ENCODE data around the gene TSLP. TPM values are rescaled to one million over a fixed set of nuclear protein-coding genes. Genes with fewer than 3 reads are reported as not detected.

The TSLP gene
- 1 to 10 TPM in 2 of 4 donors, under 1 TPM in 1, not detected in 1; 0.76 to 1.7 (median 1.2) TPM for total RNA-seq

DNA sequence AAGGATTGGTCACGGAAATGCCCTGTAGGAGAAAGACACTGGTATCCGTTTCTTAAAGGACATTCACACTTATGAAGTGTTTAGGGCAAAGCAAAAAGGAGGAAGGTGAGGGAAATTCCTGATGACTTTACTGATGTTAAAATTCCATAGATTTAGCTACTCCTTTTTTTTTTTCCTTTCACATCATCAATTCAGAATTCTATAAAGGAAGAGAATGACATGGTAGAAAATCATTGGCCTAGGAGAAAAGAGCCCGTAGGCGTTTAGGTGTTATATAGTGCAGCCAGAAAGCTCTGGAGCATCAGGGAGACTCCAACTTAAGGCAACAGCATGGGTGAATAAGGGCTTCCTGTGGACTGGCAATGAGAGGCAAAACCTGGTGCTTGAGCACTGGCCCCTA is at the start of gene TSLP:
Gene TSLP (plus strand): TSS at position 301 of the 400 bp plus-strand sequence. CDS start 178 bp downstream, outside the sequence.
- DNase-seq = no peak
- no peaks in the 10 kb centered on the region for H3K4me1 ChIP-seq
- intact Hi-C loops (cut with DNase I; ENCODE audit: low total_unique reads) = no loop called here
- H3K36me3 ChIP-seq = no peaks in the 10 kb centered on the region
- peaks cover 0 to 15% of the 10 kb centered on the region in 2 donors for H3K27me3 ChIP-seq
- H3K4me3 ChIP-seq = peak within 1 kb of the TSS in 1 of 2 donors; percentile 34
- TF ChIP-seq CTCF (IDR thresholded peaks at IDR 0.05) = no peak
- no peak for TF ChIP-seq POLR2A (IDR thresholded peaks at IDR 0.05)
- no peaks in the 10 kb centered on the region for H3K9me3 ChIP-seq
- H3K27ac ChIP-seq = no peak within 1 kb of the TSS

- intact Hi-C loops (cut with DNase I; ENCODE audit: low total_unique reads) = no loop called here
- H3K9me3 ChIP-seq = no peaks in the 10 kb centered on the region
- H3K27ac ChIP-seq = no peak overlapping the region
- no peak for DNase-seq
- H3K27me3 ChIP-seq = no peaks in the 10 kb centered on the region
- H3K4me3 ChIP-seq = no peak overlapping the region
- H3K4me1 ChIP-seq = no peaks in the 10 kb centered on the region
- no peaks in the 10 kb centered on the region for H3K36me3 ChIP-seq
- TF ChIP-seq POLR2A (IDR thresholded peaks at IDR 0.05) (no peak), CTCF (IDR thresholded peaks at IDR 0.05) (no peak)
Observed at GRCh38 chr5:111022301-111022700, 49.2 kb upstream of the TSLP start.

- no peak for TF ChIP-seq CTCF (IDR thresholded peaks at IDR 0.05)
- no peak for TF ChIP-seq POLR2A (IDR thresholded peaks at IDR 0.05)
- no peaks in the 10 kb centered on the region for H3K36me3 ChIP-seq
- intact Hi-C loops (cut with DNase I; ENCODE audit: low total_unique reads) = no loop called here
- no peak overlapping the region for H3K27ac ChIP-seq
- no peaks in the 10 kb centered on the region for H3K9me3 ChIP-seq
- H3K4me1 ChIP-seq = no peaks in the 10 kb centered on the region
- H3K4me3 ChIP-seq = no peak overlapping the region
- no peaks in the 10 kb centered on the region for H3K27me3 ChIP-seq
- no peak for DNase-seq
Observed at GRCh38 chr5:111028865-111029264, 42.6 kb upstream of the TSLP start.

DNA sequence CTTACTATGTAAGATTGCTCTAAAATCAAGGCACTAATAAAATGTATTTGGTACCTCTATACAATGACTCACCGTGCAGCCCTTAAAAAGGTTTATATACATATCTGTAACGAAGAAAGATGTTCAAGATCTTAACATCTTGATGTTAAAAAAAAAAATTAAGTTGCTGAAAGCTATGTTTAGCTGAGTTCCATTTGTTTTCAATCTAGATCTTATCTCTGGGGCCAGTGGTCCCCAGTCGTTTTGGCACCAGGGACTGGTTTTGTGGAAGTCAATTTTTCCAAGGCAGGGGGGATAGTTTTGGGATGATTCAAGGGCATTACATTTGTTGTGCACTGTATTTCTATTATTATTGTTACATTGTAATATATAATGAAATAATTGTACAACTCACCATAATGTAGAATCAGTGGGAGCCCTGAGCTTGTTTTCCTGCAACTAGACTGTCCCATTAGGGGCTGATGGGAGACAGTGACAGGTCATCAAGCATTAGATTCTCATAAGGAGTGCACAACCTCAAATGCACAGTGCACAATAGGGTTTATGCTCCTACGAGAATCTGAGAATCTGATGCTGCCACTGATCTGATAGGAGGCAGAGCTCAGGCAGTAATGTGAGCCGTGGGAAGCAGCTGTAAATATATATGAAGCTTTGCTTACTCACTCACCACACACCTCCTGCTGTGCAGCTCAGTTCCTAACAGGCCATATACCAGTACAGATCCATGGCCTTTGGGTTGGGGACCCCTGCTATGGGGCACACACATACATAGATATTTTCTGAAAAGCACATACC is 27.6 kb upstream of the TSLP start:
- Histone ChIP-seq H3K27ac (no peak overlapping the region), H3K4me3 (no peak overlapping the region), H3K36me3 (no peaks in the 10 kb centered on the region), H3K9me3 (no peaks in the 10 kb centered on the region), H3K27me3 (no peaks in the 10 kb centered on the region), H3K4me1 (no peaks in the 10 kb centered on the region)
- intact Hi-C loops (cut with DNase I; ENCODE audit: low total_unique reads) = no loop called here
- TF ChIP-seq CTCF (IDR thresholded peaks at IDR 0.05) (no peak), POLR2A (IDR thresholded peaks at IDR 0.05) (no peak)
- DNase-seq = no peak

DNA sequence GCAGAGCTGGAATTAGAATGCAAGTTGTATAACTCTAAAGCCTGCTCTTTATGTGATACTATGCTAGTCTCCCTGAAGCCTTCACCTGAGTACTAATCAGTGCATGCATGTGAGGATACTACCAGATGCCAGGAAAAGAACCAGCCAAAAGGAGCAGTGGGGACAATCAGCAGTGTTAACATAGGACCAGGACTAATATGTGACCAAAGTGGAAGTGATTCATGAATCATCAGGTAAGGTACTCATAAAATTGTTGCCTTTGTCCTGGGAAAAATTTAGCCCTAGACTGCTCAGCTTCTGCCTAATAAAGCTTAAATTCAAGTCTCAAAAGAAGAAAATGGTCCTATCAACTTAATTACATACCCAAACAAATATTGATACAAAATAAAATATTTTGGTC is 13.4 kb upstream of the TSLP start:
- Histone ChIP-seq H3K4me3 (no peak overlapping the region), H3K36me3 (no peaks in the 10 kb centered on the region), H3K27me3 (no peaks in the 10 kb centered on the region), H3K27ac (no peak overlapping the region), H3K9me3 (no peaks in the 10 kb centered on the region), H3K4me1 (no peaks in the 10 kb centered on the region)
- no peak for TF ChIP-seq CTCF (IDR thresholded peaks at IDR 0.05)
- no peak for TF ChIP-seq POLR2A (IDR thresholded peaks at IDR 0.05)
- intact Hi-C loops (cut with DNase I; ENCODE audit: low total_unique reads) = no loop called here
- no peak for DNase-seq
